Subcutaneous abdominal adipose tissue (tissue), 5 donors: Measurements from ENCODE around the gene EPX.

Experiments used
- H3K27ac ChIP-seq: one replicate; pipeline ENCODE4 v1.7.0; 2013; ENCODE audit warnings: low read depth, mild to moderate bottlenecking, inconsistent platforms, low read length, moderate library complexity
- H3K27me3 ChIP-seq, 5 donors: one replicate each; pipeline ENCODE4 v1.7.0; 2013; ENCODE audit warnings: low read length in 5 of 5, inconsistent platforms in 1 of 5; ENCODE audit not compliant: control insufficient read depth in 5 of 5, insufficient read depth in 4 of 5
- H3K36me3 ChIP-seq, 5 donors: one replicate each; pipeline ENCODE4 v1.7.0; 2013; ENCODE audit warnings: low read length in 5 of 5; ENCODE audit not compliant: control insufficient read depth in 5 of 5, insufficient read depth in 5 of 5
- H3K4me1 ChIP-seq, 5 donors: one replicate each; pipeline ENCODE4 v1.7.0; 2013; ENCODE audit warnings: low read length in 5 of 5, mild to moderate bottlenecking in 3 of 5, moderate library complexity in 1 of 5; ENCODE audit not compliant: control insufficient read depth in 5 of 5, insufficient read depth in 5 of 5
- H3K4me3 ChIP-seq, 5 donors: one replicate each; pipeline ENCODE4 v1.7.0; 2013; ENCODE audit warnings: low read length in 5 of 5, low read depth in 1 of 5
- H3K9ac ChIP-seq, 5 donors: one replicate each; pipeline ENCODE4 v1.7.0; 2013; ENCODE audit warnings: low read length in 5 of 5, mild to moderate bottlenecking in 4 of 5, moderate library complexity in 3 of 5
- H3K9me3 ChIP-seq, 5 donors: one replicate each; pipeline ENCODE4 v1.7.0; 2013; ENCODE audit warnings: low read length in 5 of 5; ENCODE audit not compliant: control insufficient read depth in 5 of 5
- donor health status: healthy.
- donor health status: healthy.
- donor health status: healthy.
- donor health status: healthy.
- donor health status: healthy.

Gene EPX

DNA sequence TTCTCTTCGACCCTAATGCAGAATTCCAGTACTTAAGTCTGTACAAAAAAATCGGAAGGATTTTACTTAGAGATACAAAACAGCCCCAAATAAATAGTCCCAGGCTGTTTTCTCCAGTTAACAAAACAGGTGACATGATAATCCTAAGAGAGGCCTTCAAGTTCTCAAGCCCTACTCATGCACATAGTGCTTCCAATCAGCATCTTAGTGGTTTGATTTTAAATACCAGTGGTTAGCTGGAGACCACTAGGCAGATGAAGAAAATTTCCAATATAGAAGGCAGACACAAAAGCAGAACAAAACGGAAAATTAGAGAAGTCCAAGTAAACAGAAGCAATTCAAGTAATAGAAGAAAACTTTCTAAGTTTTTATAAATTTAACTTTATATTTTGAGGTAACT, 31.0 kb upstream of the EPX start:
- Histone ChIP-seq H3K27me3 (peaks cover 0 to 23% (median 9%) of the 10 kb centered on the region in 5 donors), H3K9me3 (no peaks in the 10 kb centered on the region), H3K27ac (no peak overlapping the region), H3K36me3 (no peaks in the 10 kb centered on the region), H3K4me1 (peaks cover 0 to 10% (median 7%) of the 10 kb centered on the region in 5 donors), H3K4me3 (no peak overlapping the region), H3K9ac (no peak overlapping the region)

GRCh38 chr17:58165981-58166380, 26.5 kb upstream of the EPX start:
- H3K27ac ChIP-seq: no peak overlapping the region
- peaks cover 0 to 10% (median 6%) of the 10 kb centered on the region in 5 donors for H3K27me3 ChIP-seq
- no peak overlapping the region for H3K4me3 ChIP-seq
- H3K36me3 ChIP-seq: no peaks in the 10 kb centered on the region
- no peaks in the 10 kb centered on the region for H3K4me1 ChIP-seq
- no peaks in the 10 kb centered on the region for H3K9me3 ChIP-seq
- H3K9ac ChIP-seq: no peak overlapping the region

DNA sequence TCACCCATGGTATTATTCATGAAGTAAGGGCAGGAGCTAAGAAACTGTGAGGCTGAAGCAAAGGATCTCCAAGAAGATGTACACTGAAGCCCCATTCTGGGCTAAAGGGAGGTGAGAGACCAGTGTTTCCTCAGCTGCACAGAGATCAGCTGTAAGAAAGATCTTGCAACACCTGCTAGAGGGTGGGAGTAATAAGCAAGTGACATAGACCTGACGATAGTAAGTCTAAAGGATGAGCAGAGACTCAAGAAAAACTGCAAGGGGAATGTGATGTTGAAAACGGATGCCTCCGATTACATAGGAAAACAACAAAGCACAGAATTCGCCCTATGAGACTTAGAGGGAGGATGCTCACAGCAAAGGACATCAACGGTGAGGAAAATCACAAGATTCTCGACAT, 25.8 kb upstream of the EPX start, which contains the start of gene OR4D2:
OR4D2 (plus strand) TSS at position 301 of the 400 bp plus-strand sequence. CDS start 2,674 bp downstream, outside the sequence.
- H3K9me3 ChIP-seq: no peaks in the 10 kb centered on the region
- no peak within 1 kb of the TSS for H3K4me3 ChIP-seq

GRCh38 chr17:58170622-58171021, 21.9 kb upstream of the EPX start:
- Histone ChIP-seq H3K4me1 (no peaks in the 10 kb centered on the region), H3K36me3 (no peaks in the 10 kb centered on the region), H3K4me3 (no peak overlapping the region), H3K9me3 (no peaks in the 10 kb centered on the region), H3K27ac (no peak overlapping the region), H3K9ac (no peak overlapping the region), H3K27me3 (peaks cover 0 to 12% (median 5%) of the 10 kb centered on the region in 5 donors)

More for the DNA sequence above, 25.8 kb upstream of the EPX start, which contains the start of gene OR4D2:
- no peaks in the 10 kb centered on the region for H3K4me1 ChIP-seq
- H3K9ac ChIP-seq: no peak within 1 kb of the TSS
- H3K27me3 ChIP-seq: peaks cover 0 to 10% (median 6%) of the 10 kb centered on the region in 5 donors
- no peak within 1 kb of the TSS for H3K27ac ChIP-seq
- no peaks in the 10 kb centered on the region for H3K36me3 ChIP-seq

GRCh38 chr17:58172369-58173071, 20.0 kb upstream of the EPX start:
- no peak overlapping the region for H3K9ac ChIP-seq
- no peak overlapping the region for H3K27ac ChIP-seq
- no peaks in the 10 kb centered on the region for H3K9me3 ChIP-seq
- H3K4me3 ChIP-seq: no peak overlapping the region
- no peaks in the 10 kb centered on the region for H3K36me3 ChIP-seq
- peaks cover 0 to 8% (median 6%) of the 10 kb centered on the region in 5 donors for H3K27me3 ChIP-seq
- H3K4me1 ChIP-seq: no peaks in the 10 kb centered on the region

DNA sequence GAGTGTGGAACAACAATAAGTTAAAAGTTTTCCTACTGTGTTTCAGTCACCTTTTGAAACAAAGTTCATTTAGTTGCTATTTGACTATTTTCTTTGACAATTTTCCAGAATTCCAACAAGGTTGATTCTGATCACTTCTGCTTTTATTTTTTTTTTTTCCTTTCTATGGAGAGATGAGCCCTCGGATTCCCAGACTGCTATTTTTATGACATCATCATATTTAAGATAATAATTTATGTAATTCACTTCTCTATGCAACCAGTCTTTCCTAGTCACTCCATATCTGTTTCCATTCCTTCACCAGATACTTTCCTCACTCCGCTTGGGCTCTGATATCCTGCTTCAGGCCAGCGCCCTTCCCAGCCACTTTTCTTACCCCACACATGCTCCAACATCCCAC, 17.7 kb upstream of the EPX start:
- H3K27ac ChIP-seq: no peak overlapping the region
- no peaks in the 10 kb centered on the region for H3K4me1 ChIP-seq
- no peak overlapping the region for H3K4me3 ChIP-seq
- H3K27me3 ChIP-seq: peaks cover 0 to 8% (median 2%) of the 10 kb centered on the region in 5 donors
- H3K36me3 ChIP-seq: no peaks in the 10 kb centered on the region
- no peak overlapping the region for H3K9ac ChIP-seq
- no peaks in the 10 kb centered on the region for H3K9me3 ChIP-seq

DNA sequence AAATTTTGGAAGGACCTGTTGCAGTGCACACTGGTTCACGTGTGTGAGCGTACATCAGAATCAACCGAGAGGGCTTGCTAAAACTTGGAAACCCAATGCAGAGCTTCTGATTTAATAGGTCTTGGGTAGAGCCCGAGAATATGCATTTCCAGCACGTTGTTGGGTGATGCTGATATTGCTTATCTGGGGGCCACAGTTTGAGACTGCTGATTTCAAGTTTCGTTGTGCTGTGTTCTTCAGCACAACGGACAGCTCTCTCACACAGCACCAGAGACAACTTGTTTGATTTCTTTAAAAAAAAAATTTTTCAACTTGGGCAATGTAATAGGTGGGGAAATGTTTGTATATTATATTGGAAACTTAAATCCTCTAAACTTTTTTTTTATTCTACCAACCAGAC, 16.3 kb upstream of the EPX start:
- no peak overlapping the region for H3K27ac ChIP-seq
- H3K4me3 ChIP-seq: no peak overlapping the region
- H3K36me3 ChIP-seq: no peaks in the 10 kb centered on the region
- H3K9me3 ChIP-seq: no peaks in the 10 kb centered on the region
- H3K9ac ChIP-seq: no peak overlapping the region
- H3K27me3 ChIP-seq: peaks cover 0 to 5% (median 2%) of the 10 kb centered on the region in 5 donors
- no peaks in the 10 kb centered on the region for H3K4me1 ChIP-seq

GRCh38 chr17:58181796-58182195, 10.7 kb upstream of the EPX start:
- Histone ChIP-seq H3K27ac (no peak overlapping the region), H3K36me3 (no peaks in the 10 kb centered on the region), H3K27me3 (peaks cover 0 to 7% (median 6%) of the 10 kb centered on the region in 5 donors), H3K9me3 (no peaks in the 10 kb centered on the region), H3K4me1 (no peaks in the 10 kb centered on the region), H3K9ac (no peak overlapping the region), H3K4me3 (no peak overlapping the region)

DNA sequence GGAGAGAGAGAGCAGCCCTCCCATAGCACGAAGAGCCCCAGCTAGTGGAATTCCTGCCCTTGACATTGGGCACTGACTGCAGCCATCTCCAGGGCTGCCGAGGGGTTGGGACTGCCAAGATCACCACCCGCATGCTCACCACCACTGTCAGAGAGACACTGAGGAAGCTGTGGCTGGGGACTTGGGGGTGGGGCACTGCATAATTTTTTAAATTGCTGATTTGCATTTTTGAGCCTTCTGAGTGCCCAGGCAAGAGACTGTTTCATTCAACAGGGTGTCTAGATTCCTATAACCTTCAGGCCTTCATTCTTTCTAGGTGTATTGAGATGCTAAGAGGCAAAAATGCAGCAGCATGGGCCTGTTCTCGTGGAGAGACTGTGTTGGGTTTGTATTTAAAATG, 9.0 kb upstream of the EPX start:
- Histone ChIP-seq H3K9me3 (no peaks in the 10 kb centered on the region), H3K9ac (no peak overlapping the region), H3K27me3 (peaks cover 3 to 12% (median 11%) of the 10 kb centered on the region in 5 donors), H3K36me3 (no peaks in the 10 kb centered on the region), H3K27ac (no peak overlapping the region), H3K4me3 (no peak overlapping the region), H3K4me1 (no peaks in the 10 kb centered on the region)

DNA sequence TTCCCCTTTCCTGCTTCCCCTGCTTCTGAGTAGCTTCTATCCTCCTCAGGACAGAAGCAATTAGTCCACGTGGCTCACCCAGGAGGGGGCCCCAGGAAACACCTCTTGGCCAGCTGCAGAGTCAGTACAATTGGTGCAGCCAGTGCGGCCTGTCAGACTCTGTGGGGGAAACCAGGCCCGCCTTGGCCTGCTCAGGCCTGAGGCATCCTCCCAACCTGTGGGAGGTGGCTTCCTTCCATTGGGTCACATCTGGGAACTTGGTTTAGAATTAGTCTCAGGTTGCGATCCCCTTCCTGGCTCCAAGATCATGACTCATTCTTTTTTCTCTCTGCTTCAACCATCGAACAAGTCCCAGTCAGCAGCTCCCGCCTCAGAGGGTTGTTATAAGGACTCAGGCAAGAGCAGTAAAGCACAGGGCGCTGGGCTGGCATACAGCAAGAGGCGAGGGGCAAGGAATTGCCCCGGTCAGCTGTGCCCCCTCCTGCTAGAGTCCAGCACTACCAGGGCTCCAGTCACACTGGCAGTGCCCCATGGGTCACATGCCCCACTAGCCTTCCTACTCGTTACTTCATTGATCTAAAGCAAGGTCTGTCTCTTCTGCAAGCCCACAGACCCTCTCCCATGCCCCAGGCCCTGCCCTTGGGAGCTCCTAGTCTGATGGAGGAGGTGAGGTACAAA, 8.1 kb upstream of the EPX start:
- Histone ChIP-seq H3K9ac (no peak overlapping the region), H3K27me3 (peaks cover 3 to 14% (median 13%) of the 10 kb centered on the region in 5 donors), H3K27ac (no peak overlapping the region), H3K9me3 (no peaks in the 10 kb centered on the region), H3K4me3 (no peak overlapping the region), H3K4me1 (peaks cover 0 to 1% (median 0%) of the 10 kb centered on the region in 5 donors), H3K36me3 (no peaks in the 10 kb centered on the region)
